ENCODE data around the gene C1QA. TPM values are rescaled to one million over a fixed set of nuclear protein-coding genes. Genes with fewer than 3 reads are reported as not detected.

The C1QA gene, protein sequence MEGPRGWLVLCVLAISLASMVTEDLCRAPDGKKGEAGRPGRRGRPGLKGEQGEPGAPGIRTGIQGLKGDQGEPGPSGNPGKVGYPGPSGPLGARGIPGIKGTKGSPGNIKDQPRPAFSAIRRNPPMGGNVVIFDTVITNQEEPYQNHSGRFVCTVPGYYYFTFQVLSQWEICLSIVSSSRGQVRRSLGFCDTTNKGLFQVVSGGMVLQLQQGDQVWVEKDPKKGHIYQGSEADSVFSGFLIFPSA
- total RNA-seq (2021; fragmentation: NEBNext Ultra II Directional; extraction: Animal tissue kit (Norgen Biotek cat#: 25700)): not detected
- long read RNA-seq: 0 reads

DNA sequence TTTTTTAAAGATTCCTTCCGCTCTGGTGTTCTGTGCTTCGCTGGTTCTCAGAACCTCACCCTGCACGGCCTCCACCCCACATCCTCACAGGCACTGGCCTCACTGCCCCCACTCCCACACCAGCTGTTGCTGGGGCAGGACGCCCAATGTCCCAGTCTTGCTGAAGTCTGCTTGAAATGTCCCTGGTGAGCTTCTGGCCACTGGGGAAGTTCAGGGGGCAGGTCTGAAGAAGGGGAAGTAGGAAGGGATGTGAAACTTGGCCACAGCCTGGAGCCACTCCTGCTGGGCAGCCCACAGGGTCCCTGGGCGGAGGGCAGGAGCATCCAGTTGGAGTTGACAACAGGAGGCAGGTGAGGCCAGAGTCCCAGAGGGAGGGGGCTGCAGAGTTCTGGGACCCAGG, at the start of gene C1QA:
TSS of gene C1QA (plus strand) at position 276 of the 400 bp plus-strand sequence. CDS start 989 bp downstream, outside the sequence.
- TF ChIP-seq, protein P1, sequence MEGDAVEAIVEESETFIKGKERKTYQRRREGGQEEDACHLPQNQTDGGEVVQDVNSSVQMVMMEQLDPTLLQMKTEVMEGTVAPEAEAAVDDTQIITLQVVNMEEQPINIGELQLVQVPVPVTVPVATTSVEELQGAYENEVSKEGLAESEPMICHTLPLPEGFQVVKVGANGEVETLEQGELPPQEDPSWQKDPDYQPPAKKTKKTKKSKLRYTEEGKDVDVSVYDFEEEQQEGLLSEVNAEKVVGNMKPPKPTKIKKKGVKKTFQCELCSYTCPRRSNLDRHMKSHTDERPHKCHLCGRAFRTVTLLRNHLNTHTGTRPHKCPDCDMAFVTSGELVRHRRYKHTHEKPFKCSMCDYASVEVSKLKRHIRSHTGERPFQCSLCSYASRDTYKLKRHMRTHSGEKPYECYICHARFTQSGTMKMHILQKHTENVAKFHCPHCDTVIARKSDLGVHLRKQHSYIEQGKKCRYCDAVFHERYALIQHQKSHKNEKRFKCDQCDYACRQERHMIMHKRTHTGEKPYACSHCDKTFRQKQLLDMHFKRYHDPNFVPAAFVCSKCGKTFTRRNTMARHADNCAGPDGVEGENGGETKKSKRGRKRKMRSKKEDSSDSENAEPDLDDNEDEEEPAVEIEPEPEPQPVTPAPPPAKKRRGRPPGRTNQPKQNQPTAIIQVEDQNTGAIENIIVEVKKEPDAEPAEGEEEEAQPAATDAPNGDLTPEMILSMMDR (IDR thresholded peaks at IDR 0.05): no peak

DNA sequence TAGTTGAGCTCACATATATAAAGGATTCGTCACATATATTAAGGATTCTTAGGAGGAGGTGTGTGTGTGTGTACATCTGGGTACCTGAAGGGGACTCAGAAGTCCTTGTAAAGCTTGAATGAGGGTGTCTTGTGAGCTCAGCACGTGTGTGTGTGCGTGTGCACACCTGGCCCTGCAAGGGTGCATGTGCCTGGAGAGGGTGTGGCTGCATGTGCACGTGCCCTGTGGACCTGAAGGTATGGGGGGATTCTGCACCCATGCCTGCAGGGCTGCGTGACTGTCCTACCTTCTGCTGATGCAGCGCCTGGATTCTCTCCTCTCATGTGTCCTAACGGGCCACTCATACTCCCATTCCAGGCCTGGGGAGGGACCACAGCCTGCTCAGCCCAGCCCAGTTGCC, 49.2 kb upstream of the C1QA start:
- Mint-ChIP-seq H3K4me1 (ENCODE audit: low read depth) (0 out of 2 replicates have a peak, but pooled peaks cover 5% of the 10 kb centered on the region), H3K27me3 (ENCODE audit: insufficient read depth) (peaks cover 61% of the 10 kb centered on the region), H3K27ac (no peak overlapping the region), H3K36me3 (ENCODE audit: low read depth) (no peaks in the 10 kb centered on the region), H3K9me3 (no peaks in the 10 kb centered on the region), H3K4me3 (no peak overlapping the region)
- no peak for DNase-seq
- TF ChIP-seq, protein P1 (IDR thresholded peaks at IDR 0.05): no peak

More for the DNA sequence above, at the start of gene C1QA:
- Mint-ChIP-seq H3K9me3 (no peaks in the 10 kb centered on the region), H3K27ac (no peak within 1 kb of the TSS), H3K36me3 (ENCODE audit: low read depth) (no peaks in the 10 kb centered on the region), H3K4me1 (ENCODE audit: low read depth) (no peaks in the 10 kb centered on the region), H3K27me3 (ENCODE audit: insufficient read depth) (peaks cover 18% of the 10 kb centered on the region), H3K4me3 (no peak within 1 kb of the TSS)
- no peak for DNase-seq

GRCh38 chr1:22588899-22589422, 47.5 kb upstream of the C1QA start:
- TF ChIP-seq, protein P1 (IDR thresholded peaks at IDR 0.05): no peak
- no peak overlapping the region for H3K4me3 Mint-ChIP-seq
- no peak overlapping the region for H3K27ac Mint-ChIP-seq
- no peaks in the 10 kb centered on the region for H3K36me3 Mint-ChIP-seq (ENCODE audit: low read depth)
- DNase-seq: no peak
- 0 out of 2 replicates have a peak, but pooled peaks cover 5% of the 10 kb centered on the region for H3K4me1 Mint-ChIP-seq (ENCODE audit: low read depth)
- no peaks in the 10 kb centered on the region for H3K9me3 Mint-ChIP-seq
- H3K27me3 Mint-ChIP-seq (ENCODE audit: insufficient read depth): peaks cover 58% of the 10 kb centered on the region

DNA sequence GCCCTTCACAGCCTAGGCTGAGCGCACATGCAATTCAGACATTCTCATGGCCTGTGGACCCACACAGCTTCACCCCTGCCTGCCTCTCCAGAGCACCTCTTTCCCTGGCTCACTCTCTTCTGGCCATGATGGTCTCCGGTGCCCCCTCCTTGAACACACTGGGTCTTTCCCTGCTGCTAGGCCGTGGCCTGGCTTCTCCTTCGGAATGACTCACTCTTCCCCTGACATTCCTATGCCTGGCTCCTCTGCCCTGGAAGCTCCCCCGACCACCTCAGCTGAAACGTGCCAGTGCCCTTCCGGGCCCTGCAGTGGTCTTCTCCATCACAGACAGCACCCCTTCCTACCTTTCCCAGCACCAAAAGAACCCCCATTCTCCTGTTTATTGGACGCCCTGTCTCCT, 44.9 kb upstream of the C1QA start:
- DNase-seq: no peak
- TF ChIP-seq, protein P1 (IDR thresholded peaks at IDR 0.05): no peak
- H3K27me3 Mint-ChIP-seq (ENCODE audit: insufficient read depth): peaks cover 58% of the 10 kb centered on the region

DNA sequence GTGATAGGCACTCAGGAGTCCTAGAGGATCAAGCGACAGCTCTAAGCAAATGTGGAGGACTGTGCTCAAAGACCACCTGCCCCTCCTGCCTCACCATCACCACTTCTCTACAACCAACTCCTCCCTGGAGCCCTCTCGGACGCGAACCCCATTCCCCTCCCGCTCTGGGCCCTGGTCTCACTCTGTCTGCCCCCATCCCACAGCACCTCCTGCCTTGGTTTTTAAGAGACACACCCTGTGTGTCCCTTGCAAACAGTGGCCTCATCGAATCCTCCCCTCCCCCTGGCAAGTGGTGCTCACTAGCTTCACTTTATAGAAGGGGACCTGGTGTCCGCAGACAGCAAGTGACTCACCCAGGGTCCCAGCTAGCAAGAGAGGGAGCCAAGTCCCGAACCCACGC, 44.4 kb upstream of the C1QA start:
- Mint-ChIP-seq H3K4me1 (ENCODE audit: low read depth) (0 out of 2 replicates have a peak, but pooled peaks cover 5% of the 10 kb centered on the region), H3K9me3 (no peaks in the 10 kb centered on the region), H3K27me3 (ENCODE audit: insufficient read depth) (peaks cover 59% of the 10 kb centered on the region), H3K36me3 (ENCODE audit: low read depth) (no peaks in the 10 kb centered on the region), H3K27ac (no peak overlapping the region), H3K4me3 (no peak overlapping the region)
- no peak for DNase-seq
- TF ChIP-seq, protein P1 (IDR thresholded peaks at IDR 0.05): no peak

More for the DNA sequence above, 44.9 kb upstream of the C1QA start:
- Mint-ChIP-seq H3K9me3 (no peaks in the 10 kb centered on the region), H3K27ac (no peak overlapping the region), H3K36me3 (ENCODE audit: low read depth) (no peaks in the 10 kb centered on the region), H3K4me3 (no peak overlapping the region), H3K4me1 (ENCODE audit: low read depth) (0 out of 2 replicates have a peak, but pooled peaks cover 5% of the 10 kb centered on the region)

Measured in HFFc6 (cell line).